ENCODE data around the gene TEAD2.
"Not testable (repeated sequence)": the region's sequence is repeated elsewhere in the genome, so short reads cannot be mapped to it uniquely, and the experiment has no call there.

Gene TEAD2

DNA sequence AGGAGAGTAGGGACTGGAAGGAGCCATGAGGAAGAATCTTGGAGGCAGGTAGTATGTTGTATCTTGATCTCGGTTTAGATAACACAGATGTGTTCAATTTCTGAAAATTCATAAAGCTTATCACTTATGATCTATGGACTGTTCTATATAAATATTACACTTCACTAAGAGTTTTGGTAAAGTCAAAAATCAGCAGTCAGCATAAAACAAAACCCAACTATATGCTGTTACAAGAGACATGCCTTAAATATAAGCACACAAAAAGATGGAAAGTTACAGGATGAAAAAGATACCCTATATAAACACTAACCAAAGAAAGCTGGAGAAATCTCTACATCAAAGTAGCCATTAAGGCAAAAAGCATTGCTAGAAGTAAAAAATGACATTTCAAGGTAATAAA is 21.4 kb upstream of the TEAD2 start:
- no peak for DNase-seq

- DNase-seq: no peak
Observed at GRCh38 chr19:49382639-49383038, 20.4 kb upstream of the TEAD2 start.

DNA sequence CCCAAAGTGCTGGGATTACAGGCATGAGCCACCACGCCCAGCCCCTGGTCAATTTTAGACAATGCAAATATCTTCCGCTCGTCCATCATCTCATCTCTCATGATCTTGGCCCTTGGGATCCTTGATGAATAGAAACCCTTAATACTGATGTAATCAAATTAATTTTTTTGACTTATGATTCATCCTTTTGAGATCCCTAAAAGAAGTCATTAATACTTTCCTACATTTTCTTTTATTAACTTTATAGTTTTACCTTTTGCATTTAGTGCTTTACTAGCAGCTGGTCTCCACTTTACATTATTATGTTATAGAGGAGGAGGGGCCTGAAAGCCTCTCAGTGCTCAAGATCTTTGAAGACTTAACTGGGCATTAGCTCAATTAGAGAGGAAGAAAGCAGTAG is 18.2 kb upstream of the TEAD2 start:
- DNase-seq: no peak

- no peak for DNase-seq
Observed at GRCh38 chr19:49378512-49378911, 16.3 kb upstream of the TEAD2 start.

GRCh38 chr19:49374665-49375434 is 12.6 kb upstream of the TEAD2 start:
- DNase-seq: no peak

DNA sequence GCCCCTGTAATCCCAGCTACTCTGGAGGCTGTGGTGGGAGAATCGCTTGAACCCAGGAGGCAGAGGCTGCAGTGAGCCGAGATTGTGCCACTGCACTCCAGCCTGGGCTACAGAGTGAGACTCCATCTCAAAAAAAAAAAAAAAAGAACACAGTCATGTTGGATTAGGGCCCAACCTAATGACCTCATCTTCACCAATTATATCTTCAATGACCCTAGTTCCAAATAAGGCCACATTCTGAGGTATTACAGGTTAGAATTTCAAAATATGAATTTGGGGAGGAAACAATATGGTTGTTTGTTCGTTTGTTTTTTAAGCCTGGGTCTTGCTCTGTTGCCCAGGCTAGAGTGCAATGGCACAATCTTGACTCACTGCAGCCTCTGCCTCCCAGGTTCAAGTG is 11.0 kb upstream of the TEAD2 start:
- not testable (repeated sequence) for DNase-seq

DNA sequence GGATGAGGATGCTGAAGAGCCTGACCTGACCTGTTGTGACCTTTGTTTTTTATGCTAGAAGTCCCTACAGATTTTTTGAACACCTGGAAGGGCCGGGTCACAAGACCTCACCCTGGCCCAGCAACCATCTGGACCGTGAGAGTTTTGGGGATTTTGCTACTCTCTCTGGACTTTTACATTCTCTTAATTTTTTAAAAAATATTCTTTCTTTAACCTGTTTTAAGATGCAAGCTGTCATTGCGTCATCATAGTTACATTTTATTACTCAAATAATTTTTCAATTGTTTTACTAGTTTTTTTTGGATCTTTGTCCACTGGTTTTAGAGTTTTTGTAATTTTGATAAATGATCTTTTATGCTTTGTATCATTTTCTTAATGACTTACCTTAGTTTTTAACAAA is 9.0 kb upstream of the TEAD2 start:
- no peak for DNase-seq

GRCh38 chr19:49368711-49369358 is 6.6 kb upstream of the TEAD2 start:
- no peak for DNase-seq

- no peak for DNase-seq
Observed at GRCh38 chr19:49366110-49366509, 3.9 kb upstream of the TEAD2 start.

DNA sequence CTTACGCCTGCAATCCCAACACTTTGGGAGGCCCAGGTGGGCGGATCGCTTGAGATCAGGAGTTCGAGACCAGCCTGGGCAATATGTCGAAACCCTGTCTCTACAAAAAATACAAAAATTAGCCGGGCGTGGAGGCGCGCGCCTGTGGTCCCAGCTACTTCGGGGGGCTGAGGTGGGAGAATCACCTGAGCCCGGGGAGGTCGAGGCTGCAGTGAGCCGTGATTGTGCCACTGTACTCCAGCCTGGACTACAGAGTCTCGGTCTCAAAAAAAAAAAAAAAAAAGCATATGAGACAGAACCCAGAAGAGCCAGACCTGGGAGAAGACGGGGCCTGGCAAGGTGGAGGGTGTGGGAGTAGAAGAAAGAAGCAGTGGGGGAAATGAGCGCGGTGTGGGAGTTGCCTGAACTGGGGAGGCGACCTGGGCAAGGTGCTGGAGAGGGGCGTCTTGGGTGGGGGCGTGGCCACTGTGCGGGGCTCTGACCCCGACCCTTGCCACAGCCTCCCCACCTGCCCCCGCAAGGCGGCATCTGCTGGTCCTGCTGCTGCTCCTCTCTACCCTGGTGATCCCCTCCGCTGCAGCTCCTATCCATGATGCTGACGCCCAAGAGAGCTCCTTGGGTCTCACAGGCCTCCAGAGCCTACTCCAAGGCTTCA is 2.0 kb upstream of the TEAD2 start:
- DNase-seq: no peak

DNA sequence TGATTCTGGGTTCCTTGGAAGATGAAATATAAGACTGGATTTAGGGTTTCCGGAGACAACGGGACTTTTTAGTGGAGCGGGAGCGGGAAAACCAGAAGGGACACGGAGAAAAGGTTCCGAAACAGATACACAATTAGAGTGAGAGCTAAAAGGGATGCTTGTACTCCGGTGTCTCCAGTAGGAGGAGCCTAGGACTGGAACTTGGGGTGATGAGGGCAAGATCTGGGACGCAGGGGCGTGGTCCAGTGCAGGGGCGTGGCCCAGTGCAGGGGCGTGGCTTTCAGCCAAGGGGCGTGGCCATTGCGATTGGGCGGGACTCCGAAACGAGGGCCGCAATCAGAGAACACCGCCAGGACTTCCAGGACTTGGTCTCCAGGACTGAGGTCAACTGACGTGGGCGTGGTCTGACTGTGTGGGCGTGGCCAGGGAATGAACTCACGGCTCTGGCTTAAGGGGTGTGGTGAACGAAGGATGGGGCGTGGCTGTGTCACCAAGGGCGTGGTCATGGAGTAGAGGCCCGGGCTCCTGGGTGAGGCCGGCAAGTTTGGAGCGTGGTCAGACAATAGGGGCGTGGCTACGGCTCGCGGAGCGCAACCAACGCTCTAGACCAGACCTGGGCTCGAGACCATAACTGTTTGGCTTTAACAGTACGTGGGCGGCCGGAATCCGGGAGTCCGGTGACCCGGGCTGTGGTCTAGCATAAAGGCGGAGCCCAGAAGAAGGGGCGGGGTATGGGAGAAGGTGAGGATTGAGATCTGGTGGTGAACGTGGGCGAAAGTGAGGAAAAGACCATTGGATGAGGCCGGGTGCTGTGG is 1.3 kb upstream of the TEAD2 start, which contains the start of gene DKKL1:
TSS of gene DKKL1 (plus strand) at position 610 of the 815 bp plus-strand sequence. CDS start at position 732, 122 bp downstream.
- DNase-seq: no peak

GRCh38 chr19:49362929-49363267 is 682 bp upstream of the TEAD2 start:
- no peak for DNase-seq

- no peak for DNase-seq
Observed at GRCh38 chr19:49361438-49362047, 673 bp downstream of the TEAD2 start.

DNA sequence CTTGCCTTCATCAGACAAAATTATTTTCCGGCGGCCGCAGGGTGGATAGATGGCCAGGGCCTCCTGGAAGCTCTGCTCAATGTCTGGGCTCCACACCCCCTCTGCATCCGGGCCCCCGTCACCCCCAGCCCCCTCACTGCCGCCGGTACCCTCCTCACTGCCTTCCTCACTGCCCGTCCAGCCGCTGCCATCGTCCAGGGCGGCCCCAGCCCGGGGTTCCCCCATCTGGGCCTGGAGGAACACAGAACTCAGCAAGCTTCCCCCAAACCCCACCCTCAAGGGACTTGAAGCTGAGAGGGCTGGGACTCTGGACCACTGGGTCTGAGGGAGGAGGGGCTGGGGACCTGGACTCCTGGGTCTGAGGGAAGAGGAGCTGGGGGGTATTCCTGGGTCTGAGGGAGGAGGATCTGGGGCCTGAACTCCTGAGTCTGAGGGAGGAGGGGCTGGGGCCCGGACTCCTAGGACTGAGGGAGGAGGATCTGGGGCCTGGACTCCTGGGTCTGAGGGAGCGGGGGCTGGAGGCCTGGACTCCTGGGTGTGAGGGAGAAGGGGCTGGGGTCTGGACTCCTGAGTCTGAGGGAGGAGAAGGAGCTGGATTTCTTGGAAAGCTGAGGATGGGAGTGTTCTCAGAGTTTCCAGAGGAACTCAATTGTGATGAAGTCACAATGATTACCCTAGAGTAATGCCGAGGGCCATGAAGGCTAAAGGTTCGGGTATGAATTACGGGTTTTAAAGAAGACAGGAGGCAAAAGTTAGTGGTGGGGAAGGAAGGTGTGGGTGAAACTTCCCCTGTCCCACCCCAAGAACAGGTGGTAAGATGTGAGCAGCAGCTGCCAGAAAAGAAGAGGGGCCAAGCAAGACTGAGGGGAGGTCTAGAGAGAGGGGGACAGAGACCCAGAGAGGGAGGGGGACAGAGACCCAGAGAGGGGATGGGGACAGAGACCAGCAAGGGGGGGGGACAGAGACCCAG is 2.1 kb downstream of the TEAD2 start:
- DNase-seq: no peak

GRCh38 chr19:49357186-49357585 is 5.0 kb downstream of the TEAD2 start:
- no peak for DNase-seq

- no peak for DNase-seq
Observed at GRCh38 chr19:49356382-49356781, 5.8 kb downstream of the TEAD2 start.

- no peak for DNase-seq
Observed at GRCh38 chr19:49355909-49356353, 6.3 kb downstream of the TEAD2 start.

DNA sequence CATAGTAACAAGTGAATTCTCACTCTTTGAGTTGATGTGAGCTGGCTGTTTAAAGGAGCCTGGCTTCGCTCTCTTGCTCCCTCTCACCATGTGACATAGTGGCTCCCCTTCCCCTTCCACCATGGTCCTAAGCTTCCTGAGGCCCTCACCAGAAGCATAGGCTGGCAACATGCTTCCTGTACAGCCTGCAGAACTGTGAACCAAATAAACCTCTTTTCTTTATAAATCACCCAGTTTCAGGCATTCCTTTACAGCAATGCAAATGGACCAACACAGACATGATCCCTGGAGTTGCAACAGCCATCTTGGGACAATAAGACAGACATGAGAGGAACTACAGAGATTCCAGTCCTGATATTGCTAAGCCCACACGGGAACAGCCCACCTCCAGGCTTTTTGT is 12.6 kb downstream of the TEAD2 start:
- no peak for DNase-seq

GRCh38 chr19:49348305-49349189 is 13.7 kb downstream of the TEAD2 start:
- no peak for DNase-seq

DNA sequence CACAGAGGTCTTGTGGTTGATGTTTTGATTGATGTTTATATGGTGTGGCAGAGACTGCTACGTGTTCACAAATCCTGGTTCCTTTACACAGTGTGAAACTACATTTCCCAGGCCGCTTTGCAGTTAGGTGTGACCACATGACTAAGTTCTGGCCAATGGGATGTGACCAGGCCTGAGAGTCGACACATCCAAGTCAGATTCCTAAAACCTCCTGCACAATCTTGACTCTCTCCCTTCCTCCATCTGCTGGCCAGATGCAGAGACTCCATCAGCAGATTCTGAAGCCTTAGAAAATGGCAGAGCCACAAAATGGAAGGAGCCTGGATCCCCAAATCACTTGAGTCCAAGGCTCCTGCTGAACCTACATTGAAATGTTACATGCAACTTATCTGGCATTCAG is 14.4 kb downstream of the TEAD2 start:
- DNase-seq: no peak
